Erythroblast (primary cell): ENCODE results near the gene CD86.
A peak's percentile ranks its signal among the peaks of the same experiment; 100 is the strongest.

Source experiments
- DNase-seq, 2 experiments: peaks; one replicate each; lab custom pipeline; 2025; lab: John Stamatoyannopoulos, UW
- GATA1 ChIP-seq: IDR thresholded peaks from 2 replicates; pipeline ENCODE4 v1.6.1; 2011; ENCODE audit warnings: low read depth, mild to moderate bottlenecking, control low read depth, low read length, moderate library complexity
- POLR2A ChIP-seq: IDR thresholded peaks from 2 replicates; pipeline ENCODE4 v1.6.1; 2011; ENCODE audit warnings: mild to moderate bottlenecking, low read length

The CD86 gene

GRCh38 chr3:122091602-122092295 is 36.6 kb downstream of the CD86 start:
- no peak for TF ChIP-seq GATA1
- TF ChIP-seq POLR2A = no peak
- no peak for DNase-seq

DNA sequence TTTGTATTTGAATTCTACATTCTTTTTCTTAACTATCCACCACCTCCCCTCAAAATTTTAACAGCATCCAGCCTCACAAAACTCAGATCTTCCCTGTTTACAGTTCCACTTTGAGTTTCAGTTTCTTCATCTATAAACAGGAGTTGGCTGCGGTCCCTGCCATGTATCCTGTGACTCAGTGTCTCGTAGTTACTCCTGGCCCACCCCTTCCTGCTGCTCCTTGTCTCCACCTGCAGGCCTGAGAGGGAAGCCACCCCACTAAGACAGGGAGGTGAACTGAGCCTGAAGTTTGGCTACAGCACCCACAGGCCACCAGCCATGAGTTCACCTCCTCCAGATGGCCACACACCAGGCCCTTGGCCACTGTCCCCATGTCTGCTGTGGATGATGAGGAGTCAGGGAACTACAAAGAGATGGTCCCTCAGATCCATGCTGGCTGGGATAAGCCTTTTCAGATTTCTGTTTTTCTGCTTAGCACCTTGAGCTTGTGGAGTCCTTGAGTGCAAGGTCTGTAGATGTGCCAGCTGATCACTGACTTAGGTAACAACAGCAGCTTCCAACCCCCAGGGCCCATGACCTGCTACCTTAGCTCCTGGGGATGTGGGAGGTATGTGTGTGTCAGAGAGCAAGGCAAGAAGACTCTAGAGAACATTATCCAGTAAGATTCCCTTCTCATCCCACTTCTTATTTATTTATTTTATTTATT is 37.5 kb downstream of the CD86 start:
- TF ChIP-seq POLR2A (no peak), GATA1 (no peak)

GRCh38 chr3:122094125-122094524 is 39.0 kb downstream of the CD86 start:
- no peak for DNase-seq
- TF ChIP-seq POLR2A = no peak
- TF ChIP-seq GATA1 = no peak

More for the DNA sequence above, 37.5 kb downstream of the CD86 start:
- DNase-seq = peak; percentile 22 to 35

DNA sequence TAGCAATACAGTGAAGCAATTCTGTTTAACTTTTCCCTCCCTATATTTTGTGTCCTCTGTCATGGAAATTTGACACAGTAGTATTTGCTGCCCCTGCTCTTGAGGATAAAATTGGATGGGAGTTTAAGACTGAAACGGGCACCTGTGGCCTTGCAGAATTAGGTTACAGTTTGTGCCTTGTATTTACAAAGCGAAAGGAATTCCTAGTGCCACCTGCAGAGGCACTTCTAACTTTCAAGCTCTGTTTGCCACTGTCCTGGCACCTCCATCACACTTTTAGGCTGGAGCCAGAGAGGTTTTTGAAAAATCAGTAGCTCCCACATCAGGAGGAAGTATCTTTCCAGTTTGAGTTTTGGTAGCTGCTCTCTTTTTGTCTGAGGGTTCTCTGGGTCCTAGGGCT is 39.5 kb downstream of the CD86 start:
- DNase-seq = no peak
- no peak for TF ChIP-seq GATA1

DNA sequence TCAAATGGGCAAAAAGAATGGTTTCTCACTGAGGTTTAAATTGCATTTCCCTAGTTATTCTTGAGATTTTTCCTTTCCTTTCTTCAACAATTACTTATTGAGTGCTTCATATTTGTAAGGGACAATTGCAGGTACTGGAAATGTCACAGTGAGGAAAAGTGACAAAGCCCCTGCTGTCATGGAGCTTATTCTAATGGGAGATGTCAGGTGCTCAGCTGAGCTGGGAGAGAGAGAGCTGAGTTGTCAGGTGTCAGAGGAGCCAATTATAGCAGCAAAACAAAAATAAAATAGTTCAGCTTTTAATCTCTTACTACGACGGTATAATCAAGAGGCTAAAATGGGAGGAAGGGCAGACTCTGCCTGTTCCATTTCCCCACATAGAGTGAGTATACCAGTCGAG is 42.0 kb downstream of the CD86 start:
- no peak for TF ChIP-seq GATA1
- TF ChIP-seq POLR2A = no peak
- DNase-seq = no peak

DNA sequence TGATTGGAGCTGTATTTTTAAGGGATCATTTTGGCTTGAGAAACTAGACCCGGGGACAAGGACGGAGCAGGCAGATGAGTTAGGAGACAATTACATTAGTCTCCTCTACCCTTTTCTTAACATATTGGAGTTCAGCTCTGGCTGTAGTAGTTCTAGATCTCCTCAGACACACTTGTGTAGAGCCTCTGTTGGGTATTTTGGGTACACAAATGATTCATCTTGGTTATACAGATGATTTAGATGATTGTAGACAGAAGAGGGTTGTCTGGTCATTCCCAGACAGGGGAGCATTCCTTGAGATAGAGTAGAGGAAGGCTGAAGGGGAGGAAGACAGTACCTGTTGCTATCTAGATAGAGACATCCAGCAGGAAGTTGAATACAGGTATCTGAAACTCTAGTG is 43.4 kb downstream of the CD86 start:
- no peak for TF ChIP-seq GATA1
- TF ChIP-seq POLR2A = no peak
- DNase-seq = no peak

GRCh38 chr3:122099255-122099654 is 44.1 kb downstream of the CD86 start:
- TF ChIP-seq GATA1 (no peak), POLR2A (no peak)
- DNase-seq = no peak

DNA sequence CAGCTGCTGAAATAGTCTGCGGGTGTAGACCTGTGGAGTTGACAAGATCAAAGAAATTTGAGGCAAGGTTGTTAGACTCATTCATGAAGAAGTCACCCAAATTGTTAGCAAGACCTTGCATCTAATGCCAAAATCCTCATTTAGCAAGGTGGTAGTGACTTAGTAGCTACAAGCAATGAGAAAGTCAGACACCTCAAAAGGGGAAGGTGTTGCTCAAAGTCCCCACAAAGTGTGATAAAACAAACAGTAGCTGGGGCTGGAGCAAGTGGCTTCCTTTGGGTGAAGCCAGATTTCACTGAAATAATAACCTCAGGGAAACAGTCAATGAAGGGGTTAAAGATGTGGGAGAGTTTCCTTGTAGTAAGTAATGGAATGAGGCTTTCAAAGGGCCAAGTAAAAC is 44.9 kb downstream of the CD86 start:
- DNase-seq = no peak
- TF ChIP-seq POLR2A (no peak), GATA1 (no peak)

DNA sequence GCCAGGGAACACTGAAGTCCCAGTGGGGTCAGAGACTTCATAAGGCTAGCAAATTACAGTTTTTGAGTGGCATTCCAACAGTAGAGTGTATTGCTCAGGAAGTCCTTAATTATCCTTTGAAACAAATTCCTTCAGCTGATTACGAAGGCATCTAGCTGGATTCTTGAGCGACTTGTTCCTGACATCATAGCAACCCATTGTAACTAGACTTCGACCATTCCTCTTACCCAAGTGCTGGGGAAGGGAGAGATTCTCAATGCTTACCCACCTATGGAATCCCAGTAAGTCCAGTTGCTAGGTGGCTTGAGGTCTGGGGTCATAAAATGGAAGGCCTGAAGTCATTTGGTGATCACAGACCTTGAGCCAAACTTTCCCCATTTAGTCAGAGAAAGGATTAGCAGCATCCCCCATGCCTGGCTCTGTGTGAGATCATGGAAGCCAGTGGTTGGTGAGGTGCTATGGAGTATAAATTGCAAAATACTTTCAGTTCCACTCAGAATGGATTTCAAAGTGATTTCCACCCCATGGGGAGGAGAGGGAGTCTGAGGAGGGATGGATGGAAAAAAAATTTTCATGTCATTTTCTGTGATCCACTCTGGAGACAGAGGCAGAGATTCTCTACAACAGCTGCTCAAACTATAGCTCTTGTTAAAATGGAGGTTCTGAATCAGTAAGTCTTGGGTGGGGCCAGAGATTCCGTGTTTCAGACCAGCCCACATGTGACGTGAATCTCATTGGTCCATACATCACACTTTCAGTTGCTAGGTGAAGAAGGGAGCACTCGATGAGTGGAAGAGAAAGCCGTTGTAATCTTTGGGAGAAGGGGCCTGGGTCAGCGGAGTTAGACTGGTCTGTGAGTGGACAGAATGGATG is 45.7 kb downstream of the CD86 start:
- peak in 1 of 2 experiments; percentile 4 for DNase-seq
- TF ChIP-seq POLR2A (no peak), GATA1 (no peak)

GRCh38 chr3:122101646-122102045 is 46.5 kb downstream of the CD86 start:
- TF ChIP-seq GATA1 (no peak), POLR2A (no peak)
- DNase-seq = peak; percentile 51 to 64

DNA sequence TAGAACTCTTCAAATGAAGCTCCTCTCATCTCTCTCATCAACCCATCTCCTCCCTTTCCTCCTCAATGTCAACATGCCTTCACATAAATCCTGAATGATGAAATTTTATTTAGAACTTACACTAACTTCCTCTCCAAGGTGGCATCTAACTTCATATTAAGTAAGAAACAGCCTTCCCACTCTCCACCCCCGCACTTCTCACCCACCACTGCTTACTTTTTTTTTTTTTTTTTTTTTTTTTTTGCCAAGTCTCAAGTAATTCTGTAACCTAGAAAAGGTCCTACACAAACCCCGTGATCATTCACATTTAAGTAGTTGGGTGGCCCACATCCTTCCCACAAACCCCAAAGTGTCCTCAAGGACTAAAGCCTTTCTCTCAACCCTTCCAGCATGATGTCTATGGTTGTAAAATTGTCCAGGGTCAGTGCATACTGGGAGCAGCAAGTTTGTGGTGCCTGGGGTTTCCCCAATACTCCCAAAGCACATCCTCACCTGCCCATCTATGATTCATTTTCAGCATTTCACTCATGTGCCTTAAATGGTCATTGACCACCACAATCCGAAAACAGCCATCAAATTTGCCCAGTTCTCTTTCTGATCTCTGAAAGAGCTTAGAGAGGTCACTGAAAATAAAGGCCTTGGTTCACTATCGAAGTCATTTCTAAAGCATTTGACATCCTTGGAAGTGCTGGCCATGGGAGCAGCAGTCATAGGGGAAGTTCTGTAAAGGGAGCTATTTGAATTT is 47.2 kb downstream of the CD86 start:
- TF ChIP-seq POLR2A (no peak), GATA1 (no peak)
- DNase-seq = no peak

- TF ChIP-seq POLR2A (no peak), GATA1 (no peak)
- no peak for DNase-seq
Measured at GRCh38 chr3:122103821-122104514, 48.8 kb downstream of the CD86 start.
